IMR-90 (cell line): ENCODE results near the gene ZNF692. TPM values are rescaled to one million over a fixed set of nuclear protein-coding genes. Genes with fewer than 3 reads are reported as not detected.
"Not testable (repeated sequence)": the region's sequence is repeated elsewhere in the genome, so short reads cannot be mapped to it uniquely, and the experiment has no call there.

Source experiments
- ATAC-seq: fragments of 200-7000 bp; cut with Tn5 transposase; 2 replicates; pipeline ENCODE4 v1.9.1; 2020; ENCODE audit warnings: low read depth, mild to moderate bottlenecking, moderate library complexity
- BruUV-seq: library from RNA; stranded (reverse); fragments of 400-500 nt; replicated peaks from 2 replicates; lab custom pipeline; 2021; lab: Mats Ljungman, UMichigan
- CTCF ChIA-PET: fragments of 300-600 bp; formaldehyde crosslinking; extraction: SDS; loops from one replicate; lab custom pipeline; 2021; ENCODE audit warnings: antibody characterized with exemption; lab: Yijun Ruan, JAX
- POLR2A ChIA-PET: fragments of 300-600 bp; sonication (Branson Sonifier 250); formaldehyde crosslinking; loops from one replicate; lab custom pipeline; 2022; ENCODE audit warnings: antibody characterized with exemption; ENCODE audit not compliant: unreplicated experiment; lab: Charles Lee
- DNase-seq: peaks from one replicate; pipeline ENCODE4 v3.0.0; 2013
- H2AFZ ChIP-seq: replicated peaks from 2 replicates; pipeline ENCODE3; 2013; ENCODE audit warnings: low read length, mild to moderate bottlenecking; ENCODE audit not compliant: poor library complexity
- H2AK5ac ChIP-seq: 2 replicates; pipeline ENCODE4 v1.6.1; 2013; ENCODE audit warnings: low read depth, low read length, inconsistent platforms
- H2AK9ac ChIP-seq: replicated peaks from 2 replicates; pipeline ENCODE3; 2013; ENCODE audit warnings: mild to moderate bottlenecking, low read depth, low read length, moderate library complexity; ENCODE audit not compliant: poor library complexity
- H2BK120ac ChIP-seq: 2 replicates; pipeline ENCODE4 v1.6.1; 2013; ENCODE audit warnings: low read depth, low read length, inconsistent platforms
- H2BK15ac ChIP-seq: 3 replicates; pipeline ENCODE4 v1.6.1; 2013; ENCODE audit warnings: low read depth, low read length, inconsistent platforms
- H2BK20ac ChIP-seq: 2 replicates; pipeline ENCODE4 v1.6.1; 2013; ENCODE audit warnings: low read depth, mild to moderate bottlenecking, inconsistent platforms, low read length, moderate library complexity
- H2BK5ac ChIP-seq: 2 replicates; pipeline ENCODE4 v1.6.1; 2013; ENCODE audit warnings: mild to moderate bottlenecking, low read depth, low read length, inconsistent platforms; ENCODE audit not compliant: poor library complexity, severe bottlenecking
- H3K14ac ChIP-seq: replicated peaks from 2 replicates; pipeline ENCODE4 v1.6.1; 2013; ENCODE audit warnings: low read depth, low read length, inconsistent platforms
- H3K18ac ChIP-seq: 2 replicates; pipeline ENCODE4 v1.6.1; 2013; ENCODE audit warnings: low read depth, low read length, control low read depth
- H3K23ac ChIP-seq: 2 replicates; pipeline ENCODE4 v1.6.1; 2013; ENCODE audit warnings: low read depth, low read length, inconsistent platforms
- H3K27ac ChIP-seq: 2 replicates; pipeline ENCODE4 v1.5.1; 2013; ENCODE audit warnings: mild to moderate bottlenecking, control low read depth, low read length; ENCODE audit not compliant: insufficient read depth
- H3K27me3 ChIP-seq: 2 replicates; pipeline ENCODE4 v1.6.1; 2013; ENCODE audit warnings: low read length; ENCODE audit not compliant: control insufficient read depth, insufficient read depth
- H3K36me3 ChIP-seq: 2 replicates; pipeline ENCODE4 v1.6.1; 2013; ENCODE audit warnings: low read length, mixed read lengths; ENCODE audit not compliant: control insufficient read depth, insufficient read depth
- H3K4ac ChIP-seq: 2 replicates; pipeline ENCODE4 v1.6.1; 2013; ENCODE audit warnings: low read depth, low read length, inconsistent platforms
- H3K4me1 ChIP-seq: 2 replicates; pipeline ENCODE4 v1.6.1; 2013; ENCODE audit warnings: low read length, mixed read lengths; ENCODE audit not compliant: control insufficient read depth, insufficient read depth
- H3K4me2 ChIP-seq: 2 replicates; pipeline ENCODE4 v1.6.1; 2013; ENCODE audit warnings: low read depth, mild to moderate bottlenecking, control low read depth, low read length, moderate library complexity
- H3K4me3 ChIP-seq: 2 replicates; pipeline ENCODE4 v1.5.1; 2013; ENCODE audit warnings: low read depth, mild to moderate bottlenecking, control low read depth, low read length, moderate library complexity; ENCODE audit not compliant: insufficient read depth
- H3K56ac ChIP-seq: 2 replicates; pipeline ENCODE4 v1.6.1; 2013; ENCODE audit warnings: low read length, inconsistent platforms; ENCODE audit not compliant: insufficient read depth; ENCODE audit errors: extremely low read depth
- H3K79me1 ChIP-seq, 2 experiments: 2 replicates each; pipeline ENCODE4 v1.6.1; 2013; ENCODE audit warnings: low read length in 2 of 2, inconsistent platforms in 1 of 2, low read depth in 1 of 2
- H3K9ac ChIP-seq: 2 replicates; pipeline ENCODE4 v1.6.1; 2013; ENCODE audit warnings: low read depth, low read length, control low read depth
- H3K9me1 ChIP-seq: 2 replicates; pipeline ENCODE4 v1.6.1; 2013; ENCODE audit warnings: low read length, inconsistent platforms; ENCODE audit not compliant: insufficient read depth
- H3K9me3 ChIP-seq: 2 replicates; pipeline ENCODE4 v1.6.1; 2013; ENCODE audit warnings: low read length; ENCODE audit not compliant: control insufficient read depth, insufficient read depth
- H4K20me1 ChIP-seq: 2 replicates; pipeline ENCODE4 v1.6.1; 2013; ENCODE audit warnings: low read length, inconsistent platforms; ENCODE audit not compliant: insufficient read depth
- H4K5ac ChIP-seq: 2 replicates; pipeline ENCODE4 v1.6.1; 2013; ENCODE audit warnings: mild to moderate bottlenecking, low read depth, low read length, control low read depth
- H4K8ac ChIP-seq, 2 experiments: 2 replicates each; pipeline ENCODE4 v1.6.1; 2013; ENCODE audit warnings: low read depth in 2 of 2, low read length in 2 of 2, control low read depth in 1 of 2, inconsistent platforms in 1 of 2
- H4K91ac ChIP-seq: 2 replicates; pipeline ENCODE4 v1.6.1; 2013; ENCODE audit warnings: low read depth, low read length, inconsistent platforms; ENCODE audit not compliant: insufficient read depth
- MXI1 ChIP-seq: IDR thresholded peaks from 2 replicates; pipeline ENCODE4 v1.6.1; 2012; ENCODE audit warnings: low read depth, mild to moderate bottlenecking, low read length, moderate library complexity, borderline replicate concordance
- WGBS, 2 experiments: methylation state at CpG; one replicate each; pipeline versions ENCODE4 v1.1.5 to v1.1.7; 2013; ENCODE audit warnings: missing lambda C conversion rate in 2 of 2; ENCODE audit not compliant: insufficient read length in 1 of 2; ENCODE audit errors: extremely low coverage in 2 of 2; 5-methylcytosine and 5-hydroxymethylcytosine counted together
- dilution Hi-C: fragments of 300-500 bp; cut with HindIII; formaldehyde crosslinking; loops from one replicate; pipeline ENCODE4 v1.14.3; 2018; ENCODE audit warnings: low sequenced_read_pairs; ENCODE audit not compliant: unreplicated experiment
- in situ Hi-C: fragments of 300-500 bp; cut with MboI; formaldehyde crosslinking; loops from 3 replicates; pipeline ENCODE4 v1.14.3; 2019; ENCODE audit warnings: low sequenced_read_pairs, inconsistent platforms, mixed read lengths
- intact Hi-C: fragments of 100-400 bp; cut with micrococcal nuclease; formaldehyde crosslinking; loops from 2 replicates; pipeline ENCODE4 v1.10.0; 2022
- polyA plus RNA-seq, 3 experiments: library from polyadenylated mRNA; depleted of rRNA; stranded (reverse); fragments of >200 nt; gene quantifications; 2 replicates each; pipeline ENCODE4 v1.2.3, GENCODE V29; 2012; ENCODE audit warnings: low replicate concordance in 1 of 3
- total RNA-seq: library from RNA; depleted of rRNA; stranded (reverse); fragments of >200 nt; gene quantifications from 2 replicates; pipeline ENCODE4 v1.2.3, GENCODE V29; 2012

ZNF692 gene
- total and polyA plus RNA-seq, 2 of the 4 experiments (the other 2 are of a cell fraction) = 7.3 to 50.4 TPM

GRCh38 chr1:248890549-248891498 lies 31.9 kb upstream of the ZNF692 start (continued):
- no peak for TF ChIP-seq MXI1

- H2BK20ac ChIP-seq, H2AK5ac ChIP-seq, dilution Hi-C loops, H4K91ac ChIP-seq, POLR2A ChIA-PET, H2BK120ac ChIP-seq, H3K56ac ChIP-seq, H3K79me1 ChIP-seq, H3K4ac ChIP-seq, H2AFZ ChIP-seq, in situ Hi-C loops, H4K20me1 ChIP-seq, H3K9me1 ChIP-seq, H3K14ac ChIP-seq, intact Hi-C loops, H3K27ac ChIP-seq, CTCF ChIA-PET, H4K8ac ChIP-seq, H3K18ac ChIP-seq, H4K5ac ChIP-seq, H3K9ac ChIP-seq, H3K27me3 ChIP-seq, H2BK5ac ChIP-seq, ATAC-seq, BruUV-seq, H3K4me2 ChIP-seq, H2AK9ac ChIP-seq, H3K36me3 ChIP-seq, H3K4me1 ChIP-seq, H3K23ac ChIP-seq, H3K4me3 ChIP-seq, DNase-seq, H2BK15ac ChIP-seq, H3K9me3 ChIP-seq: not testable (repeated sequence)
- 85% methylated on average over 4 of the region's 10 CpGs; no CpG with 5 or more reads in 1 of the 2 experiments for whole genome bisulfite sequencing, 2 experiments
These were observed 31.0 kb upstream of the ZNF692 start for GRCh38 chr1:248889914-248890243.
